Subcutaneous abdominal adipose tissue (tissue), 5 donors: ENCODE measurements around the gene ADPRM.

Source experiments
- H3K27ac ChIP-seq: one replicate; pipeline ENCODE4 v1.7.0; 2013; ENCODE audit warnings: low read depth, mild to moderate bottlenecking, inconsistent platforms, low read length, moderate library complexity
- H3K27me3 ChIP-seq, 5 donors: one replicate each; pipeline ENCODE4 v1.7.0; 2013; ENCODE audit warnings: low read length in 5 of 5, inconsistent platforms in 1 of 5; ENCODE audit not compliant: control insufficient read depth in 5 of 5, insufficient read depth in 4 of 5
- H3K36me3 ChIP-seq, 5 donors: one replicate each; pipeline ENCODE4 v1.7.0; 2013; ENCODE audit warnings: low read length in 5 of 5; ENCODE audit not compliant: control insufficient read depth in 5 of 5, insufficient read depth in 5 of 5
- H3K4me1 ChIP-seq, 5 donors: one replicate each; pipeline ENCODE4 v1.7.0; 2013; ENCODE audit warnings: low read length in 5 of 5, mild to moderate bottlenecking in 3 of 5, moderate library complexity in 1 of 5; ENCODE audit not compliant: control insufficient read depth in 5 of 5, insufficient read depth in 5 of 5
- H3K4me3 ChIP-seq, 5 donors: one replicate each; pipeline ENCODE4 v1.7.0; 2013; ENCODE audit warnings: low read length in 5 of 5, low read depth in 1 of 5
- H3K9ac ChIP-seq, 5 donors: one replicate each; pipeline ENCODE4 v1.7.0; 2013; ENCODE audit warnings: low read length in 5 of 5, mild to moderate bottlenecking in 4 of 5, moderate library complexity in 3 of 5
- H3K9me3 ChIP-seq, 5 donors: one replicate each; pipeline ENCODE4 v1.7.0; 2013; ENCODE audit warnings: low read length in 5 of 5; ENCODE audit not compliant: control insufficient read depth in 5 of 5
- donor health status: healthy.
- donor health status: healthy.
- donor health status: healthy.
- donor health status: healthy.
- donor health status: healthy.

Gene ADPRM

GRCh38 chr17:10748531-10749181 is 51.3 kb downstream of the ADPRM start:
- Histone ChIP-seq H3K4me1 (peaks cover 0 to 6% (median 4%) of the 10 kb centered on the region in 5 donors), H3K9me3 (no peaks in the 10 kb centered on the region), H3K9ac (no peak overlapping the region), H3K27me3 (peaks cover 0 to 4% (median 0%) of the 10 kb centered on the region in 5 donors), H3K36me3 (no peaks in the 10 kb centered on the region), H3K4me3 (no peak overlapping the region), H3K27ac (no peak overlapping the region)

GRCh38 chr17:10750210-10750609 is 52.8 kb downstream of the ADPRM start:
- Histone ChIP-seq H3K9me3 (no peaks in the 10 kb centered on the region), H3K9ac (no peak overlapping the region), H3K4me1 (peaks cover 0 to 3% (median 0%) of the 10 kb centered on the region in 5 donors), H3K27ac (no peak overlapping the region), H3K36me3 (no peaks in the 10 kb centered on the region), H3K4me3 (no peak overlapping the region), H3K27me3 (peaks cover 0 to 4% (median 0%) of the 10 kb centered on the region in 5 donors)

GRCh38 chr17:10751563-10751962 is 54.2 kb downstream of the ADPRM start:
- H3K4me1 ChIP-seq, result peaks cover 0 to 3% (median 0%) of the 10 kb centered on the region in 5 donors
- no peak overlapping the region for H3K27ac ChIP-seq
- H3K27me3 ChIP-seq, result peaks cover 0 to 4% (median 0%) of the 10 kb centered on the region in 5 donors
- H3K9ac ChIP-seq, result no peak overlapping the region
- peaks cover 0 to 2% (median 0%) of the 10 kb centered on the region in 5 donors for H3K36me3 ChIP-seq
- no peak overlapping the region for H3K4me3 ChIP-seq
- no peaks in the 10 kb centered on the region for H3K9me3 ChIP-seq

GRCh38 chr17:10752696-10753095 is 55.3 kb downstream of the ADPRM start:
- H3K9me3 ChIP-seq, result no peaks in the 10 kb centered on the region
- no peak overlapping the region for H3K4me3 ChIP-seq

GRCh38 chr17:10754109-10754508 is 56.7 kb downstream of the ADPRM start:
- no peaks in the 10 kb centered on the region for H3K4me1 ChIP-seq
- H3K9ac ChIP-seq, result no peak overlapping the region
- peaks cover 0 to 2% (median 0%) of the 10 kb centered on the region in 5 donors for H3K36me3 ChIP-seq
- H3K4me3 ChIP-seq, result no peak overlapping the region
- no peaks in the 10 kb centered on the region for H3K27me3 ChIP-seq
- no peaks in the 10 kb centered on the region for H3K9me3 ChIP-seq
- no peak overlapping the region for H3K27ac ChIP-seq

More at GRCh38 chr17:10752696-10753095, 55.3 kb downstream of the ADPRM start:
- no peak overlapping the region for H3K27ac ChIP-seq
- peaks cover 0 to 3% (median 0%) of the 10 kb centered on the region in 5 donors for H3K4me1 ChIP-seq
- H3K36me3 ChIP-seq, result peaks cover 0 to 2% (median 0%) of the 10 kb centered on the region in 5 donors
- no peak overlapping the region for H3K9ac ChIP-seq
- H3K27me3 ChIP-seq, result no peaks in the 10 kb centered on the region

GRCh38 chr17:10754861-10755591 is 57.6 kb downstream of the ADPRM start:
- Histone ChIP-seq H3K36me3 (peaks cover 0 to 2% (median 0%) of the 10 kb centered on the region in 5 donors), H3K27me3 (no peaks in the 10 kb centered on the region), H3K9me3 (no peaks in the 10 kb centered on the region), H3K4me3 (no peak overlapping the region), H3K9ac (no peak overlapping the region), H3K27ac (no peak overlapping the region), H3K4me1 (no peaks in the 10 kb centered on the region)

GRCh38 chr17:10755592-10756127 is 58.3 kb downstream of the ADPRM start:
- H3K27me3 ChIP-seq, result no peaks in the 10 kb centered on the region
- H3K4me3 ChIP-seq, result no peak overlapping the region
- H3K36me3 ChIP-seq, result peaks cover 0 to 2% (median 0%) of the 10 kb centered on the region in 5 donors
- H3K9ac ChIP-seq, result no peak overlapping the region
- H3K27ac ChIP-seq, result no peak overlapping the region
- no peaks in the 10 kb centered on the region for H3K9me3 ChIP-seq
- H3K4me1 ChIP-seq, result no peaks in the 10 kb centered on the region

- Histone ChIP-seq H3K9me3 (no peaks in the 10 kb centered on the region), H3K27me3 (no peaks in the 10 kb centered on the region), H3K36me3 (peaks cover 0 to 2% (median 0%) of the 10 kb centered on the region in 5 donors), H3K9ac (no peak overlapping the region), H3K4me1 (no peaks in the 10 kb centered on the region), H3K27ac (no peak overlapping the region), H3K4me3 (no peak overlapping the region)
Observed at GRCh38 chr17:10756185-10756584, 58.8 kb downstream of the ADPRM start.

- Histone ChIP-seq H3K27me3 (no peaks in the 10 kb centered on the region), H3K4me3 (no peak overlapping the region), H3K36me3 (peaks cover 0 to 2% (median 0%) of the 10 kb centered on the region in 5 donors), H3K27ac (no peak overlapping the region), H3K9me3 (no peaks in the 10 kb centered on the region), H3K9ac (no peak overlapping the region), H3K4me1 (peaks cover 0 to 4% (median 2%) of the 10 kb centered on the region in 5 donors)
Observed at GRCh38 chr17:10756619-10757018, 59.2 kb downstream of the ADPRM start.

GRCh38 chr17:10757067-10757466 is 59.7 kb downstream of the ADPRM start:
- Histone ChIP-seq H3K9me3 (no peaks in the 10 kb centered on the region), H3K9ac (no peak overlapping the region), H3K4me1 (peaks cover 0 to 5% (median 2%) of the 10 kb centered on the region in 5 donors), H3K27ac (no peak overlapping the region), H3K4me3 (no peak overlapping the region), H3K36me3 (peaks cover 0 to 2% (median 0%) of the 10 kb centered on the region in 5 donors), H3K27me3 (no peaks in the 10 kb centered on the region)
